GM20000 (cell line): Measurements from ENCODE around the gene HGFAC.
"Not testable (repeated sequence)": the region's sequence is repeated elsewhere in the genome, so short reads cannot be mapped to it uniquely, and the experiment has no call there.

Experiments
- DNase-seq: peaks from one replicate; pipeline ENCODE4 v3.0.0; 2012; ENCODE audit warnings: low spot score
- CTCF ChIP-seq: IDR thresholded peaks from 2 replicates; pipeline ENCODE4 v1.5.1; 2012; ENCODE audit warnings: mild to moderate bottlenecking, control low read depth; ENCODE audit errors: extremely low read depth, missing control alignments

Gene HGFAC

GRCh38 chr4:3407171-3407771, 34.5 kb upstream of the HGFAC start:
- TF ChIP-seq CTCF = no peak
- DNase-seq = no peak

- no peak for TF ChIP-seq CTCF
- no peak for DNase-seq
These were observed 33.6 kb upstream of the HGFAC start for GRCh38 chr4:3407930-3408792.

- DNase-seq = no peak
- TF ChIP-seq CTCF = no peak
These were observed 32.9 kb upstream of the HGFAC start for GRCh38 chr4:3408793-3409330.

- TF ChIP-seq CTCF = no peak
- no peak for DNase-seq
These were observed 32.1 kb upstream of the HGFAC start for GRCh38 chr4:3409571-3410091.

GRCh38 chr4:3410401-3411135, 31.2 kb upstream of the HGFAC start:
- TF ChIP-seq CTCF = no peak
- no peak for DNase-seq

- not testable (repeated sequence) for DNase-seq
These were observed 30.6 kb upstream of the HGFAC start for GRCh38 chr4:3411190-3411589.

GRCh38 chr4:3411676-3412075, 30.1 kb upstream of the HGFAC start:
- no peak for DNase-seq
- no peak for TF ChIP-seq CTCF
